Erythroblast (primary cell): ENCODE results near the gene SPATS2L.

Experiments
- GATA1 ChIP-seq: IDR thresholded peaks from 2 replicates; pipeline ENCODE4 v1.6.1; 2011; ENCODE audit warnings: low read depth, mild to moderate bottlenecking, control low read depth, low read length, moderate library complexity
- POLR2A ChIP-seq: IDR thresholded peaks from 2 replicates; pipeline ENCODE4 v1.6.1; 2011; ENCODE audit warnings: mild to moderate bottlenecking, low read length

DNA sequence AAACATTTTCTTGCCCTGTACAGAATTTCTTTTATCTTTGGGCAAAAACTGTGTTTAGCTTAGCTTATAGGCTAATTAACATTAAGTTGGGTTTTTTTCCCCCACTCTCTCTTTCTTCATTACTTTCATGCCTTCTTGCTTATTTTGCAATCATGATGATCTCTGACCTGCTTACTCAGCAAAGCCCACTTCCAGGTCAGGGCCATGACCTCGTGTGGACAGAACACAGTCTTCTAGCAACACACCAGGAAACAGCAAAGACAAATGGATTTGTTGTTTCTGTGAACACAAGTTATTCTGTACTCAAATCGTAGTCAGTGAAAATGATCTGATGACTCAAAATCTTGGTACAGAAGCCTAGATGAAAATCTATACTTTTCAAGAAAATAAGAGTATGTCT, 60.7 kb downstream of the SPATS2L start:
- TF ChIP-seq POLR2A (no peak), GATA1 (no peak)
